GM12878 (cell line): Measurements from ENCODE around the gene HDAC7. TPM values are rescaled to one million over a fixed set of nuclear protein-coding genes. Genes with fewer than 3 reads are reported as not detected.

Source experiments
- ATF7 ChIP-seq: fragments of 450-650 bp; IDR thresholded peaks from 2 replicates; pipeline ENCODE4 v1.6.1; 2016; ENCODE audit warnings: low read depth, mild to moderate bottlenecking
- MTA2 ChIP-seq: fragments of 450-650 bp; IDR thresholded peaks from 2 replicates; pipeline ENCODE4 v1.6.1; 2016; ENCODE audit warnings: low read depth, mild to moderate bottlenecking, moderate library complexity
- SPI1 ChIP-seq: IDR thresholded peaks from 2 replicates; pipeline ENCODE4 v1.6.1; 2011; ENCODE audit warnings: low read depth, mild to moderate bottlenecking, low read length, moderate library complexity, borderline replicate concordance; ENCODE audit not compliant: insufficient read depth
- SUPT20H ChIP-seq: IDR thresholded peaks from 2 replicates; pipeline ENCODE4 v1.6.1; 2011; ENCODE audit warnings: low read depth, mild to moderate bottlenecking, low read length, moderate library complexity, borderline replicate concordance; ENCODE audit not compliant: control insufficient read depth
- polyA plus RNA-seq, 11 experiments: library from polyadenylated mRNA; depleted of rRNA in 4 of 11; unstranded in 6 of 11; stranded (reverse) in 5 of 11; fragments of >200 nt; fragmentation: Nextera tagmentation in 4 of 11; fragmentation: Illumina TruSeq in 1 of 11; extraction: Ambion mirVana in 4 of 11; extraction: Trizol in 1 of 11; gene quantifications; 1 replicate in 1 of 11; 2 replicates in 10 of 11; pipeline versions ENCODE4 v1.2.1 to v1.2.3, GENCODE V29; 2011 to 2016; ENCODE audit warnings: inconsistent platforms in 2 of 11, missing spikeins in 2 of 11, low read depth in 1 of 11
- total RNA-seq, 4 experiments: library from RNA; depleted of rRNA in 3 of 4; stranded (reverse); fragments of >200 nt in 3 of 4; fragmentation: Illumina TruSeq in 1 of 4; extraction: Trizol in 1 of 4; gene quantifications; 2 replicates each; pipeline versions ENCODE4 v1.2.1 to v1.2.3, GENCODE V29; 2013 to 2021
- TF ChIP-seq, protein P1 (sequence below): fragments of 450-650 bp; formaldehyde crosslinking; IDR thresholded peaks from 2 replicates; pipeline ENCODE4 v1.5.0; 2022; ENCODE audit warnings: mild to moderate bottlenecking, missing genetic modification characterization
- TF ChIP-seq, protein P2 (sequence below): IDR thresholded peaks from 2 replicates; pipeline ENCODE4 v1.6.1; 2012; ENCODE audit warnings: low read length, inconsistent platforms
- TF ChIP-seq, protein P3 (sequence below): fragments of 450-650 bp; IDR thresholded peaks from 2 replicates; pipeline ENCODE4 v1.6.1; 2014; ENCODE audit warnings: mild to moderate bottlenecking
- TF ChIP-seq, protein P4 (sequence below): fragments of 450-650 bp; IDR thresholded peaks from 2 replicates; pipeline ENCODE4 v1.6.1; 2018; ENCODE audit warnings: borderline replicate concordance, mild to moderate bottlenecking; ENCODE audit not compliant: partially characterized antibody

The HDAC7 gene
- total and polyA plus RNA-seq, 10 of the 15 experiments (the other 5 are each of a cell fraction or from before 2014, with no cell fraction given): 0.47 to 18.3 (median 5.4) TPM

- TF ChIP-seq, protein P1, sequence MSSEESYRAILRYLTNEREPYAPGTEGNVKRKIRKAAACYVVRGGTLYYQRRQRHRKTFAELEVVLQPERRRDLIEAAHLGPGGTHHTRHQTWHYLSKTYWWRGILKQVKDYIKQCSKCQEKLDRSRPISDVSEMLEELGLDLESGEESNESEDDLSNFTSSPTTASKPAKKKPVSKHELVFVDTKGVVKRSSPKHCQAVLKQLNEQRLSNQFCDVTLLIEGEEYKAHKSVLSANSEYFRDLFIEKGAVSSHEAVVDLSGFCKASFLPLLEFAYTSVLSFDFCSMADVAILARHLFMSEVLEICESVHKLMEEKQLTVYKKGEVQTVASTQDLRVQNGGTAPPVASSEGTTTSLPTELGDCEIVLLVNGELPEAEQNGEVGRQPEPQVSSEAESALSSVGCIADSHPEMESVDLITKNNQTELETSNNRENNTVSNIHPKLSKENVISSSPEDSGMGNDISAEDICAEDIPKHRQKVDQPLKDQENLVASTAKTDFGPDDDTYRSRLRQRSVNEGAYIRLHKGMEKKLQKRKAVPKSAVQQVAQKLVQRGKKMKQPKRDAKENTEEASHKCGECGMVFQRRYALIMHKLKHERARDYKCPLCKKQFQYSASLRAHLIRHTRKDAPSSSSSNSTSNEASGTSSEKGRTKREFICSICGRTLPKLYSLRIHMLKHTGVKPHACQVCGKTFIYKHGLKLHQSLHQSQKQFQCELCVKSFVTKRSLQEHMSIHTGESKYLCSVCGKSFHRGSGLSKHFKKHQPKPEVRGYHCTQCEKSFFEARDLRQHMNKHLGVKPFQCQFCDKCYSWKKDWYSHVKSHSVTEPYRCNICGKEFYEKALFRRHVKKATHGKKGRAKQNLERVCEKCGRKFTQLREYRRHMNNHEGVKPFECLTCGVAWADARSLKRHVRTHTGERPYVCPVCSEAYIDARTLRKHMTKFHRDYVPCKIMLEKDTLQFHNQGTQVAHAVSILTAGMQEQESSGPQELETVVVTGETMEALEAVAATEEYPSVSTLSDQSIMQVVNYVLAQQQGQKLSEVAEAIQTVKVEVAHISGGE: no peak
- TF ChIP-seq SUPT20H (no peak), ATF7 (peak; percentile 33; the same call in 1 of the 2 replicates), MTA2 (peak; percentile 56; the same call in 1 of the 2 replicates), SPI1 (peak; percentile 85)
- TF ChIP-seq, protein P2, sequence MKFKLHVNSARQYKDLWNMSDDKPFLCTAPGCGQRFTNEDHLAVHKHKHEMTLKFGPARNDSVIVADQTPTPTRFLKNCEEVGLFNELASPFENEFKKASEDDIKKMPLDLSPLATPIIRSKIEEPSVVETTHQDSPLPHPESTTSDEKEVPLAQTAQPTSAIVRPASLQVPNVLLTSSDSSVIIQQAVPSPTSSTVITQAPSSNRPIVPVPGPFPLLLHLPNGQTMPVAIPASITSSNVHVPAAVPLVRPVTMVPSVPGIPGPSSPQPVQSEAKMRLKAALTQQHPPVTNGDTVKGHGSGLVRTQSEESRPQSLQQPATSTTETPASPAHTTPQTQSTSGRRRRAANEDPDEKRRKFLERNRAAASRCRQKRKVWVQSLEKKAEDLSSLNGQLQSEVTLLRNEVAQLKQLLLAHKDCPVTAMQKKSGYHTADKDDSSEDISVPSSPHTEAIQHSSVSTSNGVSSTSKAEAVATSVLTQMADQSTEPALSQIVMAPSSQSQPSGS: peak; percentile 13; the same call in 1 of the 2 replicates
- TF ChIP-seq, protein P3, sequence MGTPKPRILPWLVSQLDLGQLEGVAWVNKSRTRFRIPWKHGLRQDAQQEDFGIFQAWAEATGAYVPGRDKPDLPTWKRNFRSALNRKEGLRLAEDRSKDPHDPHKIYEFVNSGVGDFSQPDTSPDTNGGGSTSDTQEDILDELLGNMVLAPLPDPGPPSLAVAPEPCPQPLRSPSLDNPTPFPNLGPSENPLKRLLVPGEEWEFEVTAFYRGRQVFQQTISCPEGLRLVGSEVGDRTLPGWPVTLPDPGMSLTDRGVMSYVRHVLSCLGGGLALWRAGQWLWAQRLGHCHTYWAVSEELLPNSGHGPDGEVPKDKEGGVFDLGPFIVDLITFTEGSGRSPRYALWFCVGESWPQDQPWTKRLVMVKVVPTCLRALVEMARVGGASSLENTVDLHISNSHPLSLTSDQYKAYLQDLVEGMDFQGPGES: no peak
- TF ChIP-seq, protein P4, sequence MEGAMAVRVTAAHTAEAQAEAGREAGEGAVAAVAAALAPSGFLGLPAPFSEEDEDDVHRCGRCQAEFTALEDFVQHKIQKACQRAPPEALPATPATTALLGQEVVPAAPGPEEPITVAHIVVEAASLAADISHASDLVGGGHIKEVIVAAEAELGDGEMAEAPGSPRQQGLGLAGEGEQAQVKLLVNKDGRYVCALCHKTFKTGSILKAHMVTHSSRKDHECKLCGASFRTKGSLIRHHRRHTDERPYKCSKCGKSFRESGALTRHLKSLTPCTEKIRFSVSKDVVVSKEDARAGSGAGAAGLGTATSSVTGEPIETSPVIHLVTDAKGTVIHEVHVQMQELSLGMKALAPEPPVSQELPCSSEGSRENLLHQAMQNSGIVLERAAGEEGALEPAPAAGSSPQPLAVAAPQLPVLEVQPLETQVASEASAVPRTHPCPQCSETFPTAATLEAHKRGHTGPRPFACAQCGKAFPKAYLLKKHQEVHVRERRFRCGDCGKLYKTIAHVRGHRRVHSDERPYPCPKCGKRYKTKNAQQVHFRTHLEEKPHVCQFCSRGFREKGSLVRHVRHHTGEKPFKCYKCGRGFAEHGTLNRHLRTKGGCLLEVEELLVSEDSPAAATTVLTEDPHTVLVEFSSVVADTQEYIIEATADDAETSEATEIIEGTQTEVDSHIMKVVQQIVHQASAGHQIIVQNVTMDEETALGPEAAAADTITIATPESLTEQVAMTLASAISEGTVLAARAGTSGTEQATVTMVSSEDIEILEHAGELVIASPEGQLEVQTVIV: no peak
Measured at GRCh38 chr12:47868552-47869031, 48.9 kb upstream of the HDAC7 start (continued).
